ENCODE data around the gene KRTAP10-1. TPM values are rescaled to one million over a fixed set of nuclear protein-coding genes. Genes with fewer than 3 reads are reported as not detected.

Gene KRTAP10-1
- total and polyA plus RNA-seq, 2 of the 8 experiments (the other 6 are each of a cell fraction or from before 2014, with no cell fraction given): 0.08 TPM; not detected in 1

DNA sequence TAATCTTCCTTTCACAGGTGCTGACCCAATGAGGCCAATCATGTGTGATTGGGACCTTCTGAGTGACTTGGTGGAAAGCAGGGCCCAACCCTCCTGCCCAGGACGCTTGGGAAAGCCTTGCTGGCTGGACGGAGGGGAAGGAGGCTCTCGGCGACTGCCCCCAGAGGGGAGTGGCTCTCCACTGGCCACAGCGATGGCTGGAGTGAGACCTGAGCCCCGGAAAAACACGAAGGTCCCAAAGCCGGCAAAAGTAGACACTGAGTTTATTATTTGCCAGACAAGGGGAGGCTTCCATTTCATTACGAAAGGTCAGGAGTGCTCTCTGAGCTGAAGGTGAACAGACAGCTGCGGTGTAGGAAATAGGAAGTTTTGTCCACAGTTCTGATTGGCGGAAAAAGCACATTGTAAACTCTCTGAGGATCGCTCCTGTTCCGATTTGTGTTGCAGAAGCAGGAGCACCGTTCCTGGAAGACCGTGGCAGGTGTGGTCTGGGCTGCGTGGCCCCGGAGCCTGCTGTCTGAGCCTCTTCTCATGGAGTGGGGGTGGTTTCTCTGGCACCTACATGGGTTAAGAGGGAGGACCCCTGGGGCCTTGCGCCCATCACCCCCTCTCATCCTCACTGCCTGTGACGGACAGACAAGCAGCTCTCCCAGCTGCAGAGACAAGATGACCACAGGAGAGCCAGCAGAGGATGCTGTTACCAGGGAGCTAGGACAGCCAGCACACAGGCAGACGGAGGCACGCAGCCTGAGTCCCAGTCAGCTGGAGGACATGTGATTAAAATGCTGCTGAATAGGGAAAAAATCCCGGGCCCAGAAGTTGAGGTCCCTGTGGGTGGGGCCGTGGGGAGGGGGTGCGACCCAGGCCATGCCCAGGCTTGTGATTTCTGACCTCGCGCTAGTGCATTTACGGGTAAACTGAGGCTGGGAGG, 41.5 kb downstream of the KRTAP10-1 start (continued):
- TF ChIP-seq, protein P1, sequence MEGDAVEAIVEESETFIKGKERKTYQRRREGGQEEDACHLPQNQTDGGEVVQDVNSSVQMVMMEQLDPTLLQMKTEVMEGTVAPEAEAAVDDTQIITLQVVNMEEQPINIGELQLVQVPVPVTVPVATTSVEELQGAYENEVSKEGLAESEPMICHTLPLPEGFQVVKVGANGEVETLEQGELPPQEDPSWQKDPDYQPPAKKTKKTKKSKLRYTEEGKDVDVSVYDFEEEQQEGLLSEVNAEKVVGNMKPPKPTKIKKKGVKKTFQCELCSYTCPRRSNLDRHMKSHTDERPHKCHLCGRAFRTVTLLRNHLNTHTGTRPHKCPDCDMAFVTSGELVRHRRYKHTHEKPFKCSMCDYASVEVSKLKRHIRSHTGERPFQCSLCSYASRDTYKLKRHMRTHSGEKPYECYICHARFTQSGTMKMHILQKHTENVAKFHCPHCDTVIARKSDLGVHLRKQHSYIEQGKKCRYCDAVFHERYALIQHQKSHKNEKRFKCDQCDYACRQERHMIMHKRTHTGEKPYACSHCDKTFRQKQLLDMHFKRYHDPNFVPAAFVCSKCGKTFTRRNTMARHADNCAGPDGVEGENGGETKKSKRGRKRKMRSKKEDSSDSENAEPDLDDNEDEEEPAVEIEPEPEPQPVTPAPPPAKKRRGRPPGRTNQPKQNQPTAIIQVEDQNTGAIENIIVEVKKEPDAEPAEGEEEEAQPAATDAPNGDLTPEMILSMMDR (IDR thresholded peaks at IDR 0.05; ENCODE audit: control extremely low read depth in 1 of 3, insufficient read depth in 1 of 3, low read depth in 1 of 3, low read length in 3 of 3): no peak
- no peak for TF ChIP-seq E2F6 (IDR thresholded peaks at IDR 0.05)

Measured in H1 (cell line).